Stimulated activated CD8-positive, alpha-beta memory T cell treated with anti-CD3 and anti-CD28 coated beads, Interleukin-12 subunit alpha, Interleukin-12 subunit beta, amount 100 ng/mL, for 24 hours (primary cell): ENCODE data around the gene OR2A12.
A peak's percentile ranks its signal among the peaks of the same experiment; 100 is the strongest.
"Not testable (repeated sequence)": the region's sequence is repeated elsewhere in the genome, so short reads cannot be mapped to it uniquely, and the experiment has no call there.

Experiments
- DNase-seq: peaks from one replicate; pipeline ENCODE4 v3.0.0-alpha.2; 2020; ENCODE audit errors: extremely low read depth

OR2A12 gene

DNA sequence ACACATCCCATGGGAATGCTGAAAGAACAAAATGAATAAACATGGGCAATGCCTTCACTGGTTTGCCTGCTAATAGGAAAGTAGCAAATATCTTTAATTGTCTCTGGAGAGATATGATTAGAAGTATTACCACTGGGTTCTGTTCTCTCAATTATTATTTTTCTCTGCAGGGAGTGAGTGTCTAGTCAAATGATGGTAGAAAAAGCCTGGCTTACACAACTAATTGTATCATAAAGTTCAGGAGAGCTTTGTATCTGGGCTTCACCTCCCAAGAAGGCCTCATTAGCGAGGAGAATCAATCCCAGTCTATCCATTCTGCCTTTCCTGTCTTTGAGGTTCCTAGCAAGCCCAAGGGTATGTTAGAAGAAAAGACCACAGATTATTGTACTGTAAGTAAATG, 36.8 kb downstream of the OR2A12 start, which contains the start of gene OR2A14:
Gene OR2A14, plus strand, starts transcription at position 301 of the 400 bp plus-strand sequence. CDS start 5,937 bp downstream, outside the sequence.
- DNase-seq: no peak

DNA sequence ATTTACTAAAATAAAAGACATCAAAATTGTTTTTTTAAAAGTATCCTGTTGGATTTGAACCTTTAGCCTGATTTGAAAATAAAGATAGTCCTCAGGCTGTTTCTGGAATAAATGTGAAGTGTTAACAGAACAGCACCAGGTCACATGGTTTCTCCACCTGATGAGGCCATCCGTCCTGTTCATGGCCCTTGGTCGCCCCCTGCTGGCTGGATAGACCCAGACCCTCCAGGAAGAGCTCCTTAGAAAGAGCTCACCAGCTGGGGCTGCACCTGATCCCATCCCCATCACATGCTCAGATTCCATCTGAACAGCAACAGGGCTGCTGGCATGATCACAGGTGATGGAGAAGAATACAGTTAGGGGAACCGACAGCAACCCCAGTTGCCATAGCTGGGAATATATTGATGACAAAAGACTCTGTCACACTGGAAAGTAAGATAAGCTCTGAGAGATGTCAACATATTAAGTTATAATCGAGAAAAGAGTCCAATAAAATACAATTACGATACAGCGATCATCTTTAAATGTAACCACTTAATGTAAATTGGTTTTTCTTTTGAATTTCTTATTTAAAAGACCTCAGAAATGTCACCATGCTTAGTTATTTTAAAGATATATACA, 41.7 kb downstream of the OR2A12 start:
- peak; percentile 72 for DNase-seq

DNA sequence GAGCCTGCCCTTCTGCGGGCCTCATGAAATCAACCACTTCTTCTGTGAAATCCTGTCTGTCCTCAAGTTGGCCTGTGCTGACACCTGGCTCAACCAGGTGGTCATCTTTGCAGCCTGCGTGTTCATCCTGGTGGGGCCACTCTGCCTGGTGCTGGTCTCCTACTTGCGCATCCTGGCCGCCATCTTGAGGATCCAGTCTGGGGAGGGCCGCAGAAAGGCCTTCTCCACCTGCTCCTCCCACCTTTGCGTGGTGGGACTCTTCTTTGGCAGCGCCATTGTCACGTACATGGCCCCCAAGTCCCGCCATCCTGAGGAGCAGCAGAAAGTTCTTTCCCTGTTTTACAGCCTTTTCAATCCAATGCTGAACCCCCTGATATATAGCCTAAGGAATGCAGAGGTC, 43.5 kb downstream of the OR2A12 start:
- DNase-seq: not testable (repeated sequence)

DNA sequence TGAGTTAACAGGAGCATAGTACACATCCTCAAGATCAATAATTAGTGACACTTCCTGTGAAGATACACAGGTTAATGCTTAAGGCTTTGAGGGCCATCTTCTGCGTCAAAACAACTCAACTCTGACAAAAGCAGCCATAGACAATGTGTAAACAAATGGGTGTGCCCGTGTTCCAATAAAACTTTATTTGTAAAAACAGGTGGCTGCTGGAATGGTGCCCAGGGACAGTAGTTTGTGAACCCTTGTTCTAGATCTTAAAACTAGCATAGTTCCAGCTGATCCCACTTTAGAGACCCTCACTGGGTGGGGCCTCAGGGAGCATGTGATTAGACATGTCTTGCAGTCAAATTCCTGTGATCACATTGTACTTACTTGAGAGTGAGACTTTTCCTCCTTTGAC, 44.7 kb downstream of the OR2A12 start:
- no peak for DNase-seq

DNA sequence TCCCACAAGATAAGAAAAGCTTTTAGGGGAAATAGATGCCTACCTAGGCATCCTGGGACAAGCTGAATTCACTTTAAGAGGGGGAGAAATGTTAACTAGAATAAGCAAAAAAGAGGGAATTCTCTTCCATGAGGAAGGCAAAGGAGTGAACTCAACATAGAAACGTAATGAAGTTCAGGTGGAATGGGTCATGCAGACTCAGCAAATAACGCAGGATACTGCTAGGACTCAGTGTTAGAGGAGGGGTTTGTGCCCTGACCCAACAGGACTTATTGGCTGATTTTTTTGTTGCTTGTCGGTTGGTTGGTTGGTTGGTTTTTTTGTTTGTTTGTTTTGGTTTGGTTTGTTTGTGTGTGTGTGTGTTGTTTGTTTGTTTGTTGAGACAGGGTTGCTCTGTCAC, 46.2 kb downstream of the OR2A12 start:
- DNase-seq: no peak

DNA sequence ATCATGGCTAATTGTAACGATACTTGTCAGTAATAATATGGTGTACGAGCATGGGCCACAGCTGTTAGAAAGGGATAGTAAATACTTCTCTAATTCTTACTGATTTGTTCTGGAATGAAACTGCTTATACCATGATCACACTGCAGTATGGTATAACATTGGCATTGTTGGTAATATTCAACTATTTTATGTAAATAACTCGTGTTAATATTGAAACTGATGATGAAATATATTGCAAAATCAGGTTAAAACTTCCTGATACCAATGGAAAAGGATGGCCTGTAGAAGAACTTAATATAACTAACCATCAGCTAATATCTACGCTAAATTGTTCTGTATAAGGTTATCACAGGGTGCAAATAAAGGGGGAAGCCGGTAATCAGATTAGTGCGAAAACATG, 47.2 kb downstream of the OR2A12 start:
- DNase-seq: no peak

DNA sequence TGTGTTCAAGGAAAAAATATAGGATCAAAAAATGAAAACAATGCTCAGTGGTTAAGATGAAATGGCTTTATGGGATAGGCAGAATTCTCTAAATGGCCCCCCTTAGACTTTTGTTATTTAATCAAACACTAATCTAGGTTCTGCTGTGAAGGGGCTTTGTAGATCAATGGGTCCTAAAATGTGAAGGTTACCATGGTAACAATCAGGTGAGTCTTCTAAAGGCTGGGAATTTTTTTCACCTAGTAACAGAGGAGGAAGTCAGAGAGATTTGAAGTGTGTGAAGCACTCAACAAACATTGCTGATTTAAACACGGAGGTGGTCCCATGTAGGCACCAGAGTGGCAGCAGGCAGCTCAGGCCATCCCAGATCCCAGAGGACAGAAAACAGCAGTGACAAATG, 48.0 kb downstream of the OR2A12 start:
- no peak for DNase-seq

DNA sequence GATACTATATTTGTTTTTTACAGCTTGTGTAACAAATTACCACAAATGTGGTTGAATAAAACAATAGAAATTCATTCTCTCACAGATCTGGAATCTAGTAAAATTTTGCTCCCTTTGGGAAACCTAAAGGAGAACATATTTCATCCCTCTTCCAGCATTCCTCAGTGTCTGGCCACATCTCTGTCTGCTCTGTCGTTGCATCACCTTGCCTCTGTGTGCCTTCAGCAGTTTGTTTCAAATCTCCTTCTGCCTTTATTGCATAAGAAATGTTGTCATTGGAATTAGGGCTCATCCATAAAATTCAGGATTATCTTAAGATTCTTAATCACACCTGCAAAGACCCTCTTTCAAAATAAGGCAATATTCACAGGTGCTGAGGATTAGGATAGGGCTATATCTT, 51.4 kb downstream of the OR2A12 start:
- no peak for DNase-seq

DNA sequence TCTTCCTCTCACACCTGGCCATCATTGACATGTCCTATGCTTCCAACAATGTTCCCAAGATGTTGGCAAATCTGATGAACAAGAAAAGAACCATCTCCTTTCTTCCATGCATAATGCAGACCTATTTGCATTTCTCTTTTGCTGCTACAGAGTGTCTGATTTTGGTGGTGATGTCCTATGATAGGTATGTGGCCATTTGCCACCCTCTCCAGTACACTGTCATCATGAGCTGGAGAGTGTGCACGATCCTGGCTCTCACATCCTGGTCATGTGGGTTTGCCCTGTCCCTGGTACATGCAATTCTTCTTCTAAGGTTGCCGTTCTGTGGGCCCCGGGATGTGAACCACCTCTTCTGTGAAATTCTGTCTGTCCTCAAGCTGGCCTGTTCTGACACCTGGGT, 56.1 kb downstream of the OR2A12 start:
- no peak for DNase-seq

DNA sequence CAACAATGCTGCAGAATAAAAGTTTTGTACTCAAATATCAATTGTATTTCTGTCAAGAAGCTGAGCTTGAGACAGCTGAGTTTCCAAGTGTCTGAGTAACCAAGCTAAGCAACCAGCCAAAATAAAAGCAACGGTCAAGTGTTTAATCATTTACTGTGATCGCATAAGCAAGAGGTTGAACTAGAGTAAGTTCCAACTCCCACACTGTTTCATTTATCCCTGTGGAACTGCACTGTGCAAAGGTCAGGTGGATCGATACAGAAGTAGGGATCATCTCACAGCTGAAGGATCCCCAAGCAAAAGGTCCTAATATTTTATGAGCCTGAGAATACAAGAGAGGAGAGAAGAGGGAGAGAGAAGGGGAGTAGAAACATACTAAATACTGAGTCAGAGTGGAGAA, 58.3 kb downstream of the OR2A12 start:
- DNase-seq: no peak

DNA sequence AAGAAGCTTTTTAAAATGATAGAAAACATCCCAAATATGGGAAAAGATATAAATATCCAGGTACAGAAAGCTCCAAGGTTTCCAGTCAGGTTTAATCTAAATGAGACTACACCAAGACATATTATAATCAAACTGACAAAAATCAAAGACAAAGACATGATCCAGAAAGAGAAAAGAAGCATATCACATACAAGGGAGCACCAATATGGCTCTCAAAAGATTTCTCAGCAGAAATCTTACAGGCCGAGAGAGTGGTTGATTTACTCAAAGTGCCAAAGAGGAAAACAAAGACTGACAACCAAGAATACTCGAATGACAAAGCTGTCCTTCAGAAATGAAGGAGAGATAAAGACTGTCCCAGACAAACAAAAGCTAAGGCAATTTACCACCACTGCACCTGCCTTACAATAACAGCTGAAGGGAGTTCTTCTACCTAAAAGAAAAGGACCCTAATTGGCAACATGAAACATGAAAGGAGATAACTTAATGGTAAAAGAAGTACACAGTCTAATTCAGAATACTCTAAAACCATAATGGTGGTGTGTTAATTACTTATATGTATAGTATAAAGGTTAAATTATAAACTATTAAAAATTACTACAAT, 62.2 kb downstream of the OR2A12 start:
- DNase-seq: no peak
